OCI-LY1 (cell line): ENCODE measurements around the gene LRRC2.
"Not testable (repeated sequence)": the region's sequence is repeated elsewhere in the genome, so short reads cannot be mapped to it uniquely, and the experiment has no call there.

ENCODE experiments used
- H2AFZ ChIP-seq: fragments of 200-600 bp; sonication (generic), shearing (Covaris generic); 2 replicates; pipeline ENCODE4 v1.6.0; 2014; ENCODE audit warnings: antibody characterized with exemption, mild to moderate bottlenecking, low read length
- H3F3A ChIP-seq: fragments of 200-600 bp; sonication (generic), shearing (Covaris generic); 2 replicates; pipeline ENCODE4 v1.6.0; 2014; ENCODE audit warnings: mild to moderate bottlenecking, antibody characterized with exemption, low read length, moderate library complexity; ENCODE audit not compliant: insufficient read depth
- H3K27ac ChIP-seq: fragments of 200-600 bp; sonication (generic); 2 replicates; pipeline ENCODE4 v1.5.1; 2014; ENCODE audit warnings: low read length, mixed run types, mild to moderate bottlenecking, low read depth; ENCODE audit not compliant: poor library complexity, severe bottlenecking
- H3K27me3 ChIP-seq: fragments of 200-600 bp; sonication (generic); 2 replicates; pipeline ENCODE4 v1.6.0; 2014; ENCODE audit warnings: antibody characterized with exemption, mild to moderate bottlenecking, low read length, moderate library complexity; ENCODE audit not compliant: insufficient read depth
- H3K36me3 ChIP-seq: fragments of 200-600 bp; sonication (generic); 2 replicates; pipeline ENCODE4 v1.6.1; 2014; ENCODE audit warnings: mild to moderate bottlenecking, antibody characterized with exemption, low read length, moderate library complexity, mixed read lengths; ENCODE audit not compliant: insufficient read depth
- H3K4me1 ChIP-seq: fragments of 200-600 bp; sonication (generic); 2 replicates; pipeline ENCODE4 v1.5.1; 2014; ENCODE audit warnings: mild to moderate bottlenecking, low read length, moderate library complexity; ENCODE audit not compliant: insufficient read depth, severe bottlenecking
- H3K4me2 ChIP-seq: fragments of 200-600 bp; sonication (generic), shearing (Covaris generic); 2 replicates; pipeline ENCODE4 v1.6.1; 2014; ENCODE audit warnings: low read length
- H3K4me3 ChIP-seq: fragments of 200-600 bp; sonication (generic); 2 replicates; pipeline ENCODE4 v1.5.1; 2014; ENCODE audit warnings: low read length, low read depth, mild to moderate bottlenecking, mixed read lengths; ENCODE audit not compliant: poor library complexity, severe bottlenecking
- H3K79me2 ChIP-seq: fragments of 200-600 bp; shearing (Covaris generic); 2 replicates; pipeline ENCODE4 v1.6.1; 2016; ENCODE audit warnings: mixed run types, low read length, mixed read lengths; ENCODE audit not compliant: insufficient read depth
- H3K9ac ChIP-seq: fragments of 200-600 bp; sonication (generic), shearing (Covaris generic); 2 replicates; pipeline ENCODE4 v1.6.1; 2014; ENCODE audit warnings: mild to moderate bottlenecking, low read length, mixed read lengths
- H3K9me2 ChIP-seq: fragments of 200-600 bp; sonication (generic), shearing (Covaris generic); 2 replicates; pipeline ENCODE4 v1.6.1; 2014; ENCODE audit warnings: low read depth, mild to moderate bottlenecking, low read length, mixed read lengths
- H3K9me3 ChIP-seq: fragments of 200-600 bp; shearing (Covaris generic); 2 replicates; pipeline ENCODE4 v1.6.1; 2014; ENCODE audit warnings: low read length, mixed read lengths
- H4K20me1 ChIP-seq: fragments of 200-600 bp; sonication (generic), shearing (Covaris generic); 2 replicates; pipeline ENCODE4 v1.6.0; 2016; ENCODE audit warnings: mild to moderate bottlenecking, low read length; ENCODE audit not compliant: insufficient read depth
- EZH2 ChIP-seq: fragments of 200-600 bp; sonication (generic), shearing (Covaris generic); IDR thresholded peaks from 2 replicates; pipeline ENCODE4 v1.8.0; 2017; ENCODE audit warnings: borderline replicate concordance, mixed run types, mild to moderate bottlenecking, antibody characterized with exemption, low read length, moderate library complexity, mixed read lengths
- TF ChIP-seq, protein P1 (sequence below): fragments of 200-600 bp; sonication (generic), shearing (Covaris generic); IDR thresholded peaks from 2 replicates; pipeline ENCODE4 v1.5.1; 2017; ENCODE audit warnings: mild to moderate bottlenecking, antibody characterized with exemption, low read length, moderate library complexity, mixed read lengths

The LRRC2 gene

DNA sequence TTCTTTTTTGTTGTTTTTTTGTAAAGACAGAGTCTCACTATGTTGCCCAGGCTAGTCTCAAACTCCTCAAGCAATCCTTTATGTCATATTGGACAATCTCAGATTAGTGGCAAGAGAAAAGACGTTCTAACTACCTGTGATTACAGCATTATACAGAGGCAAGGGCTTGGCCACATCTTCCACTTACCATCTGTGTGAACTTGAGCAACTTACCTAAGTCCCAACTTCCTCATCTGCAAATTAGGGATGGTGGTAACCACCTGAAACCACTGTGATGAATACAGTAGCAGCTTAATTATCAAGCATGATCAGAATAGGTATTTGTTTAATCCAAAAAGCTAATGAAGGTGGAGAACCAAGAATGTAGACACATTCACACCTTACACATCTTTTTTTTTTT, 16.1 kb downstream of the LRRC2 start:
- no peak overlapping the region for H3K4me3 ChIP-seq
- H3K9me3 ChIP-seq, result no peaks in the 10 kb centered on the region
- H3K9me2 ChIP-seq, result no peaks in the 10 kb centered on the region
- H4K20me1 ChIP-seq, result no peaks in the 10 kb centered on the region
- no peak overlapping the region for H3K4me2 ChIP-seq
- TF ChIP-seq, protein P1, sequence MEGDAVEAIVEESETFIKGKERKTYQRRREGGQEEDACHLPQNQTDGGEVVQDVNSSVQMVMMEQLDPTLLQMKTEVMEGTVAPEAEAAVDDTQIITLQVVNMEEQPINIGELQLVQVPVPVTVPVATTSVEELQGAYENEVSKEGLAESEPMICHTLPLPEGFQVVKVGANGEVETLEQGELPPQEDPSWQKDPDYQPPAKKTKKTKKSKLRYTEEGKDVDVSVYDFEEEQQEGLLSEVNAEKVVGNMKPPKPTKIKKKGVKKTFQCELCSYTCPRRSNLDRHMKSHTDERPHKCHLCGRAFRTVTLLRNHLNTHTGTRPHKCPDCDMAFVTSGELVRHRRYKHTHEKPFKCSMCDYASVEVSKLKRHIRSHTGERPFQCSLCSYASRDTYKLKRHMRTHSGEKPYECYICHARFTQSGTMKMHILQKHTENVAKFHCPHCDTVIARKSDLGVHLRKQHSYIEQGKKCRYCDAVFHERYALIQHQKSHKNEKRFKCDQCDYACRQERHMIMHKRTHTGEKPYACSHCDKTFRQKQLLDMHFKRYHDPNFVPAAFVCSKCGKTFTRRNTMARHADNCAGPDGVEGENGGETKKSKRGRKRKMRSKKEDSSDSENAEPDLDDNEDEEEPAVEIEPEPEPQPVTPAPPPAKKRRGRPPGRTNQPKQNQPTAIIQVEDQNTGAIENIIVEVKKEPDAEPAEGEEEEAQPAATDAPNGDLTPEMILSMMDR, result no peak
- TF ChIP-seq EZH2, result no peak
- H3K79me2 ChIP-seq, result no peaks in the 10 kb centered on the region
- H3K27me3 ChIP-seq, result no peaks in the 10 kb centered on the region; the same call in 1 of the 2 replicates
- no peaks in the 10 kb centered on the region for H3K36me3 ChIP-seq
- no peak overlapping the region for H3K9ac ChIP-seq
- no peak overlapping the region for H2AFZ ChIP-seq
- H3K27ac ChIP-seq, result no peak overlapping the region
- no peaks in the 10 kb centered on the region for H3K4me1 ChIP-seq
- H3F3A ChIP-seq, result no peaks in the 10 kb centered on the region

DNA sequence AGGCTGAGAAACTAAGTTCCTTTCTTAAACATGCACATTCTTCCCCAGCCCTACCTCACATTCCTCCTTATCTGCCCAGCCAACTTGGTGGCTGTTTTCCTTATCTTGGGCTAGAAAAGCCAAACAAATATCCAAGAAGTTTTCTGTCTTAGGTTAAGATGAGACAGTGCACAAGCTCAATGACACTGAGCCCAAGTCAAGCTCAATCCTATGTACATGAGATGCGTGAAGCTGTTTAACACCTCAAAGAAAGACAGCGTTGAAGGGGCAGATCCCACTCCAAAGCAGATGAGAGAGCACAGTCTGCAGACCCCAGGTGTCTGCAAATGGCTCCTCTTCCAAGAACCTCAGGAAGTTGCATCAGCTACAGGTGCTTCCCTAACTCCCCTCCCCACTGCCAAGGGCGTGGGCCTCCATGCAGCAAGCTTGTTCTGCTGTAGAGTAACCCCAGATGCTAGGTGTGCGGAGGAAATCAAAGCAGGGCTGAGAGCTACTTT, 16.6 kb downstream of the LRRC2 start:
- Histone ChIP-seq H3K9ac (no peak overlapping the region), H3K4me2 (no peak overlapping the region), H3K4me3 (no peak overlapping the region), H3K9me3 (no peaks in the 10 kb centered on the region), H2AFZ (no peak overlapping the region), H3K4me1 (no peaks in the 10 kb centered on the region), H3K79me2 (no peaks in the 10 kb centered on the region), H3K9me2 (no peaks in the 10 kb centered on the region), H3K36me3 (no peaks in the 10 kb centered on the region), H3F3A (no peaks in the 10 kb centered on the region), H3K27ac (no peak overlapping the region), H4K20me1 (no peaks in the 10 kb centered on the region), H3K27me3 (no peaks in the 10 kb centered on the region; the same call in 1 of the 2 replicates)
- no peak for TF ChIP-seq EZH2
- TF ChIP-seq, protein P1, result no peak

DNA sequence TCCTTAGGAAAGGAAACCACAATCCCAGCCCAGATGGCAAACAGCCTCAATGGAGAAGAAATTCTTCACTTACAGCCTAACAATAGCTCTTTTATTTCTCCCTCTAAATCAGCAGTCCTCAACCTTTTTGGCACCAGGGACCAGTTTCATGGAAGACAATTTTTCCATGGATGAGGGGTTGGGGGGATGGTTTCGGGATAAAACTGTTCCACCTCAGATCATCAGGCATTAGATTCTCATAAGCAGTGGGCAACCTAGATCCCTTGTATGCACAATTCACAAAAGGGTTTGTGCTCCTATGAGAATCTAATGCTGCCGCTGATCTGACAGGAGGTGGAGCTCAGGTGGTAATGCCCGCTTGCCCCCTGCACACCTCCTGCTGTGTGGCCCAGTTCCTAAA, 17.5 kb downstream of the LRRC2 start:
- not testable (repeated sequence) for H3K79me2 ChIP-seq, H3K27ac ChIP-seq, H3K9ac ChIP-seq, H3K9me3 ChIP-seq, H3K4me2 ChIP-seq, H4K20me1 ChIP-seq, H3K4me3 ChIP-seq, H2AFZ ChIP-seq, H3F3A ChIP-seq, H3K9me2 ChIP-seq, H3K36me3 ChIP-seq, H3K27me3 ChIP-seq, H3K4me1 ChIP-seq

DNA sequence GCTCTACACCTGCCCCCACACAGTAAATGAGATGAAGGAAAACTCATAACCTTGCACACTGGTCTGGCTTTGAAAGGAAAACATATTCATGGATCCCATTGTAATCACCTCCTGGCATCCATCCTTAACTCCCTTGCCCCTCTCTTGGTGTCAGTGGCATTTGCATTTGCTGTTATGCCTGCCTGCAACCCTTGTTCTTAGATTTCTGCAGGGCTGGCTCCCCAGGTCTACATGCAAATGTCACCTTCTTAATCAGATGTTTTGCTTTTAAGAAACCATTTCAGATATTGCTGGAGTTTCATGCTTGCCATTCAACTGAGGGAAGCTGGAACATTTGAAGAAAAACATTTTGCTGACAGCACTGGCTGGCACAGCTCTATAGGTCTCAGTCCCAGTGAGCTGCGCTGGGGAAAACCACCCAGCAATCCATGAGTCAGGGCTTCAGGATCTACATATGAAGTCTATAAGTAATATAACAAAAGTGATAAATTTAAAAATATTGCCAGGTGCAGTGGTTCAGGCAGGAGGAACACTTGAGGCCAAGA, 19.1 kb downstream of the LRRC2 start:
- no peak overlapping the region for H3K4me3 ChIP-seq
- no peaks in the 10 kb centered on the region for H3K4me1 ChIP-seq
- no peaks in the 10 kb centered on the region for H3K9me2 ChIP-seq
- H3K9ac ChIP-seq, result no peak overlapping the region
- no peak overlapping the region for H2AFZ ChIP-seq
- H3F3A ChIP-seq, result no peaks in the 10 kb centered on the region
- H4K20me1 ChIP-seq, result no peaks in the 10 kb centered on the region
- TF ChIP-seq, protein P1, result no peak
- TF ChIP-seq EZH2, result no peak
- no peak overlapping the region for H3K27ac ChIP-seq
- no peaks in the 10 kb centered on the region for H3K79me2 ChIP-seq
- H3K9me3 ChIP-seq, result no peaks in the 10 kb centered on the region
- no peaks in the 10 kb centered on the region; the same call in 1 of the 2 replicates for H3K27me3 ChIP-seq
- H3K36me3 ChIP-seq, result no peaks in the 10 kb centered on the region
- H3K4me2 ChIP-seq, result no peak overlapping the region
